SK-N-SH (cell line): ENCODE results near the gene AFAP1.

ENCODE experiments used
- CTCF ChIP-seq: fragments of 200-600 bp; sonication (generic); IDR thresholded peaks from 2 replicates; pipeline ENCODE4 v1.6.1; 2017; ENCODE audit warnings: antibody characterized with exemption, mild to moderate bottlenecking, moderate library complexity
- EZH2phosphoT487 ChIP-seq: fragments of 200-600 bp; sonication (generic); IDR thresholded peaks from 2 replicates; pipeline ENCODE4 v1.6.1; 2017; ENCODE audit warnings: low read depth, mixed run types, mild to moderate bottlenecking, antibody characterized with exemption, moderate library complexity, borderline replicate concordance
- FOSL2 ChIP-seq: IDR thresholded peaks from 2 replicates; pipeline ENCODE4 v1.4.0; 2012; ENCODE audit warnings: low read depth, mild to moderate bottlenecking, moderate library complexity, borderline replicate concordance
- NFIC ChIP-seq: IDR thresholded peaks from 2 replicates; pipeline ENCODE4 v1.4.0; 2012; ENCODE audit warnings: borderline replicate concordance
- RCOR1 ChIP-seq: fragments of 150-350 bp; IDR thresholded peaks from 2 replicates; pipeline ENCODE4 v1.6.1; 2017; ENCODE audit warnings: antibody characterized with exemption, low read length
- REST ChIP-seq: IDR thresholded peaks from 2 replicates; pipeline ENCODE4 v1.6.1; 2012; ENCODE audit warnings: mild to moderate bottlenecking, low read depth, low read length, moderate library complexity
- TCF12 ChIP-seq: IDR thresholded peaks from 2 replicates; pipeline ENCODE4 v1.4.0; 2012
- YY1 ChIP-seq: IDR thresholded peaks from 2 replicates; pipeline ENCODE4 v1.4.0; 2012; ENCODE audit warnings: low read depth, mild to moderate bottlenecking
- TF ChIP-seq, protein P1 (sequence below): fragments of 150-350 bp; IDR thresholded peaks from 2 replicates; pipeline ENCODE4 v1.6.1; 2016; ENCODE audit warnings: mild to moderate bottlenecking, low read depth, low read length

GRCh38 chr4:7963691-7964090 is 24.0 kb upstream of the AFAP1 start:
- TF ChIP-seq EZH2phosphoT487 (no peak), YY1 (no peak), NFIC (no peak), CTCF (no peak), FOSL2 (no peak), RCOR1 (no peak), REST (no peak), TCF12 (no peak)
- TF ChIP-seq, protein P1, sequence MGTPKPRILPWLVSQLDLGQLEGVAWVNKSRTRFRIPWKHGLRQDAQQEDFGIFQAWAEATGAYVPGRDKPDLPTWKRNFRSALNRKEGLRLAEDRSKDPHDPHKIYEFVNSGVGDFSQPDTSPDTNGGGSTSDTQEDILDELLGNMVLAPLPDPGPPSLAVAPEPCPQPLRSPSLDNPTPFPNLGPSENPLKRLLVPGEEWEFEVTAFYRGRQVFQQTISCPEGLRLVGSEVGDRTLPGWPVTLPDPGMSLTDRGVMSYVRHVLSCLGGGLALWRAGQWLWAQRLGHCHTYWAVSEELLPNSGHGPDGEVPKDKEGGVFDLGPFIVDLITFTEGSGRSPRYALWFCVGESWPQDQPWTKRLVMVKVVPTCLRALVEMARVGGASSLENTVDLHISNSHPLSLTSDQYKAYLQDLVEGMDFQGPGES: no peak
